T follicular helper cell (primary cell): ENCODE measurements around the gene LMBR1L.
"Not testable (repeated sequence)": the region's sequence is repeated elsewhere in the genome, so short reads cannot be mapped to it uniquely, and the experiment has no call there.

ENCODE experiments used
- DNase-seq: peaks from one replicate; pipeline ENCODE4 v3.0.0-alpha.2; 2020; ENCODE audit warnings: low read depth
- total RNA-seq, 2 experiments: gene quantifications; one replicate each; lab custom pipeline; 2026; lab: John Stamatoyannopoulos, UW

The LMBR1L gene, protein sequence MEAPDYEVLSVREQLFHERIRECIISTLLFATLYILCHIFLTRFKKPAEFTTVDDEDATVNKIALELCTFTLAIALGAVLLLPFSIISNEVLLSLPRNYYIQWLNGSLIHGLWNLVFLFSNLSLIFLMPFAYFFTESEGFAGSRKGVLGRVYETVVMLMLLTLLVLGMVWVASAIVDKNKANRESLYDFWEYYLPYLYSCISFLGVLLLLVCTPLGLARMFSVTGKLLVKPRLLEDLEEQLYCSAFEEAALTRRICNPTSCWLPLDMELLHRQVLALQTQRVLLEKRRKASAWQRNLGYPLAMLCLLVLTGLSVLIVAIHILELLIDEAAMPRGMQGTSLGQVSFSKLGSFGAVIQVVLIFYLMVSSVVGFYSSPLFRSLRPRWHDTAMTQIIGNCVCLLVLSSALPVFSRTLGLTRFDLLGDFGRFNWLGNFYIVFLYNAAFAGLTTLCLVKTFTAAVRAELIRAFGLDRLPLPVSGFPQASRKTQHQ
- 31.7 to 109 reads per million in 2 experiments for total RNA-seq

DNA sequence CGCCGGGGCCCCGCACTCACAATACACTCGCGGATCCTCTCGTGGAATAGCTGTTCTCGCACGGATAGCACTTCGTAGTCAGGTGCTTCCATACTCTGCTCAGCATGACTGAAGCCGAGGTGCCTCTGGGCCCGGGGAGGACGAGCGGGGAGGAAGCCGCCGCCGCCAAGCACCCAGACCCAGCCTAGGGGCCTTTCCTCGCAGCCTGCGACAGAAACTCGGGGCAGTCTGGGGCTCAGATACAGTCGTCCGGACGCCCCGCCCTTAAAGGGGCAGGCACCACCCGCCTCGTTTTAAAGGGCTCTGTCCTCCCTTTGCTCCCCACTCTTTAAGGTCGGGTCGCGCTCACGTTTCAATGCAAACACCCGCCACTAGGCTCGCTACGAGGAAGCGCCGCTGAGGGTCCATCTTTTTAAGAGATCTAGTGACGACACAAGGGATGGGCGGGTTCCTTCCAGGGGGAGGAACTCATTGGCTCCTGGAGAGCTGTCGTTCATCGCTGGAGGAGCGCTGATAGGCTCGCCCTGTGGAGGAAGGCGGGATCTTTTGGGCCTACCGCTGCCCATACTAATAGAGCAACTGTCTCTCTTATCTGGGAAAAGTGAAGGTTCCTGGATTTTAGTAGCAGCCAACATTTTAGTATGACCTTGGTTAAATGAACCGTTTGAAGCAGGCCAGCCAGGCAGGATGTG, at the start of gene LMBR1L:
LMBR1L (minus strand) TSS at position 384 of the 692 bp plus-strand sequence; CDS start at position 92, 292 bp downstream.
- DNase-seq, result peak; percentile 95

DNA sequence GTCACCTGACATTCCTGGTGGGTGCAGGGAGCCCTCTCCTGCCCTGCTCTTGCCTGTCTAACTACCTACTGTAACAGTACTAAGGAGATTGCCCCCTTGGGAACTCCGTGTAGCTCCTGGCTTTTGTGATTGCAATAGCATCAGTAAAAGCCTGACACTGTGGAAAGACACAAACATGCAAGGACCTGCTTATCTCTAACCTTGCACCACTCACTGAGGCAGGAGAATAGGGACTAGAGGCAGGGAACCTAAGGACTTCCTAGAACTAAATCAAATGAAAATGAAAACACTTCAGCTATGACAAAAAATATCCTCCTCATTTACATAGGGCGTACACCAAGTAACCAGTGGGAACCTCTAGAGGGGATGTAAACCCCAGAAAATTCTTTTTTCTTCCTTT, 49.8 kb upstream of the LMBR1L start:
- no peak for DNase-seq

DNA sequence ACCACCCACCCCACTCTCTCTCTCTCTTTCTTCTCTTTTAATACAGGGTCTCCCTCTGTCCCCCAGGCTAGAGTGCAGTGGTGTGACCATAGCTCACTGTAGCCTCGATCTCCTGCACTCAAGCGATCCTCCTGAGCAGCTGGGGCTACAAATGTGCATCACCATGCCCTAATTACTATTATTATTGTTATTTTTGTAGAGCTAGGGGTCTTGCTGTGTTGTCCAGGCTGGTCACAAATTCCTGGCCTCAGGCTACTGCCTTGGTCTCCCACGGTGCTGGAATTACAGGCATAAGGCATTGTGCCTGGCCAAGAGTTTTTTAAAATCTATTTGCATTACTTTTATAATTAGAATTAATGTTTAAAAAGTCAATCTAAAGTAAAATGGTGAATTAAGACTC, 43.6 kb upstream of the LMBR1L start:
- no peak for DNase-seq

DNA sequence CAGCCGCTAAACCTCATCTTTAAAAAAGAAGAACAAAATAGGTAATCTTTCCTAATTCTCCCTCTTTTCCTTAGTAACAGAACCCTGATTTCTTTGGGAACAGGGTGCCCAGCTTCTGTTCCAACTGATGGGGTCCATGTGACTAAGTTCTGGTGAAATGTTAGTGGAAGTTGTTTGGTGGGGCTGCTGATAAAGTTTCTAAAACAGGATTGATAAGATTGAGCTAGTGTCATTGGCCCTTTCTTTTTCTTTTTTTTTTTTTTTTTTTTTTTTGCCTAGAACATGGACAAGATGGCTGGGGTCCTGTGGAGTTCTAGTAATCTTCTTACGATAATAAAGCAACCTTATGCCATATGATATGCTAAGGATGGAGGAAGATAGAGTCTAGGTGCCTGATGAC, 36.7 kb upstream of the LMBR1L start:
- no peak for DNase-seq

DNA sequence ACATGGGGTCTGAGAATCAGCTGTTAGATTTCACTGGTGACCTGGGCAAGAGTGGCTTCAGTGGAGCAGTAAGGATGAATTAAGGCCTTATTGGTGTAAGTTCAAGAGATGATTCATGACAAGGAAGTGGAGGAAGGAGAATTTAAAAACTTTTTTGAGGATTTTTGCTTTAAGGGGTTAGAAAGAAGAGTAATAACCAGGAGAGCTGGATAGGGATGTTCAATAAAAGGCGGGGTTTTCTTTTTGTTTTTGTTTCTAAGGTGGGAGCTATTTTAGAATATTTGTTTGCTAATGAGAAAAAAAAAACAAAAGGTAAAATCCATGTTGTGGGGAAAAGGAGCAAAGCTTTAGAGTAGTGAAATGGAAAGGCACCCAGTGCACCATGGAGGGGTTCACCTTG, 35.8 kb upstream of the LMBR1L start:
- DNase-seq, result no peak

DNA sequence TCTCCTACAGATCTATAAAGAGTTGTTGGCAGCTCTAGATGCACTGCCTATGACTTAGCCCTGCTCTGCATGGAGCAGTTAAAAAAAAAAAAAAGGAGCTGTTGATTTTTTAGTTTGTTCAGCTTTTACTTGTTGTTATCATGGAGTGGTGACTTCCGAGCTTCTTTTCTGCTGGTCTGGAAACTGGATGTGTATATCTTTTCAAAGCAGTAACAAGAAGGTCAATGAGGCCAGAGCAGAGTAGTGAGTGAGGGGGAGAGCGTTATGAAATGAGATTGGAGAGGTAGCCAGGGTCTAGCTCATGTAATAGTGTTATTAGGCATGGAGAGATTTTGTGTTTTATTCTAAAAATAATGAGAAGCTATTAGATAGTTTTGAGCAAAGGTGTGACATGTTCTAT, 33.7 kb upstream of the LMBR1L start:
- no peak for DNase-seq

DNA sequence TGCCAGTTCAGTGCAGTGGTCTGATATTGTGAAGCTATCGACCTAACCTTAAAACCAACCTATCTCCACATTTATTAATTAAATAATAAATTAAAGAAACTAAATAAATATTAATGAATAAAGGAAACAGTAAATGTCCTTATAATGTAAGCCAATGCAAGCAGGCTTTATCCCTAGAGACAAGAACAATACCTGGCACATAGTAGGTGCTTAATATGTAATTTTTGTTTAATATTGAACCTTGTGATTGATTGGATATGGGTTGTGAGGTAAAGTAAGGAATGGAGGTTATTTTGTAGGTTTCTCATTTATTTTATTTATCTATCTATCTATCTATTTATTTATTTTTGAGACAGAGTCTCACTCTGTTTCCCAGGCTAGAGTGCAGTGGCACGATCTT, 28.4 kb upstream of the LMBR1L start:
- DNase-seq, result no peak

DNA sequence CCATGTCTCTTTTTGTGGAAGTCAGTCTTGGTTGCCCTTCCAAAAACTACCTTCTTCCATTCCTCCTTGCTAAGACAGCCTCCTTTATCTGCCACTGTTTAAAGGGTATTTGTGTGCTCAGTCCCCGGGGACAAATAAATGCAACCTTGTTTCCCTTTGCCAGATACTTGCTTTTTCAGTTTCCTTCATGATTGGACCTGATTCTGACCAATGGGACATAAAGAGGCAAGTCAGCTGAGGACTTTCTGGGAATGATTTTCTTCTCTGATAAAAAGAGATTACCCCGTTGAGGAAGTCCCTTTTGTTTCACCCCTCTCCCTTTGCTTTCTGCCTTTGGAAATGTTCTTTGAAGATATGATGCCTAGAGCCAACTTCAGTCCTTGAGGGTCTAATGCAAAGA, 27.9 kb upstream of the LMBR1L start:
- no peak for DNase-seq

DNA sequence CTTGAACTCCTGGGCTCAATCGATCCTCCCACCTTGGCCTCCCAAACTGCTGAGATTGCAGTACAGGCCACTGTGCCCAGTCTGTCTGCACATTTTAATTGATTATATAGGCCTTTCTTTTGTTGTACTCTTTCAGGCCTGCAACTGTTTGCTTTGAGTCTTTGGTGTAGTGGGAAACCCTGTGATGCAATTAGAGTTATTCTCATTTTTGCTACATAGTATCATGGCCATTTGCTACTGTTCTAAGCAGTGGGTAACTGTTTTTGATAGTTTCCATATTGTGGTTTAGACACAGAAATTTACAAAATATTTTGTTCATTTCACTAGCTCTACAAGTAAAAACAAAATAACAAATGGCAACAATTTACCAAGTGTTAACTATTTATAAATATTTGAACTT, 26.8 kb upstream of the LMBR1L start:
- no peak for DNase-seq

DNA sequence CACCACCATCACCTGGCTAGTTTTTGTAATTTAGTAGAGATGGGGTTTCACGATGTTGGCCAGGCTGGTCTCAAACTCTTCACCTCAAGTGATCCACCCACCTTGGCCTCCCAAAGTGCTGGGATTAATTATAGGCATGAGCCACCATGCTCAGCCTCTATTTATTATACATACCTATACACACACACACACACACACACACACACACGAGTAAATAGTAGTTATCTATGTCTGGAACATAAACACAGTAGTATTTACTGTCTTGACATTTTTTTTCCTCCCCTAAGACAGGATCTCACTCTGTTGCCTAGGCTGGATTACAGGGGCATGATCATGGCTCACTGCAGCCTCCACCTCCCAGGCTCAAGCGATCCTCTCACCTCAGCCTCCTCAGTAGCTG, 26.4 kb upstream of the LMBR1L start:
- not testable (repeated sequence) for DNase-seq

DNA sequence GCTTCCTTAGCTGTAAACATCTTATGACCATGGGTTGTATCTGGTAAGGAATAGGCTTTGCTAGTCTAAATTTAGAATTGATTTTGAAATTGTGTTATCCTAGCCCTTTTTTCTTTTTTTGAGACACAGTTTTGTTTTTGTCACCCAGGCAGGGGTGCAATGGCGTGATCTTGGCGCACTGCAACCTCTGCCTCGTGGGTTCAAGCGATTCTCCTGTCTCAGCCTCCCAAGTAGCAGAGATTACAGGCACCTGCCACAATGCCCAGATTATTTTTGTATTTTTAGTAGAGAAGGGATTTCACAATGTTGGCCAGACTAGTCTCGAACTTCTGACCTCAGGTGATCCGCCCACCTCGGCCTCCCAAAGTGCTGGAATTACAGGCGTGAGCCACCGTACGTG, 22.9 kb upstream of the LMBR1L start:
- no peak for DNase-seq

DNA sequence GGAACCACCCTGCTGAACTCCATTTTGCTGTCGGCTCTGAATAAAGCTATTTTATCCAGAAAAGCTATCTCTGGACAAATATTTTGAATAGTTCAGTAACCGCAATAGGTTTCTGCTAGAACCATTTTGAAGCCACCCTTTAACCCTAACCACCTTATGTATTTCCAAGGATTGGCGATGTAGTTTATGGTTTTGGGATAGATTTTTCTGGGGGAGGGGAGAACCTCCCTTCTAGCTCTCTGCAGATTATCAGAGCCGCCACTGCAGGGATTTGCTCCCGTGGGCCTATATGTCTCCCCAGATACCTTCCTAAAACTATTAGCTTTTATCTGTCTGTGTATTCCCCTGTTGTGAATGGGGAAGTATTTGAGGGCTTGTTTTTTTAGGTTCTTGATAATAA, 22.4 kb upstream of the LMBR1L start:
- DNase-seq, result no peak

DNA sequence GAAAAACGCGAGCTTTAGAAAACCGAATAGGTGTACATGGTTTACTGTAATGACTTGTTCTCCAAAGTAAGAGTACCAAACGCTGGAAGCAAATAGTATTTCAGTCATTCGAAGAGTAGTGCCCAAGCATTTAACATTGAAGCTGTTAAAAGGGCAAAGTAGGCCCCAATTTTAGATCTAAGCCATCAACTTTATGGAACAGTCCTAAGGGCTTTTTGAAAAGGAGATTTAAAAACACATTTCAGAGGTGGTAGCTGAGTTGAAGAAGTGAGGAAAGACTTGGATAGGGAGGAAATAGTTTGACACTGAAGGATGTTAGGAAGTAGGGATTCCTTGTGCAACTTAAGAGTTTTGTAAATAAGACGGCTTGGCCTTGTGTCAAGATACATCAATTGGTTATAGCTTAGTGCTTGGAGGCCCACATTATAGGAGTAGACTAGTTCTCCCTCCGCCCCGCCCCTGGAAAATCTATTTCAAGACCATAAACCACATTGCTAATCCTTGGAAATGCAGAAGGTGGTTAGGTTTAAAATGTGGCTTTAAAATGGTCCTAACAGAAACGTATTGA, 21.3 kb upstream of the LMBR1L start:
- no peak for DNase-seq

DNA sequence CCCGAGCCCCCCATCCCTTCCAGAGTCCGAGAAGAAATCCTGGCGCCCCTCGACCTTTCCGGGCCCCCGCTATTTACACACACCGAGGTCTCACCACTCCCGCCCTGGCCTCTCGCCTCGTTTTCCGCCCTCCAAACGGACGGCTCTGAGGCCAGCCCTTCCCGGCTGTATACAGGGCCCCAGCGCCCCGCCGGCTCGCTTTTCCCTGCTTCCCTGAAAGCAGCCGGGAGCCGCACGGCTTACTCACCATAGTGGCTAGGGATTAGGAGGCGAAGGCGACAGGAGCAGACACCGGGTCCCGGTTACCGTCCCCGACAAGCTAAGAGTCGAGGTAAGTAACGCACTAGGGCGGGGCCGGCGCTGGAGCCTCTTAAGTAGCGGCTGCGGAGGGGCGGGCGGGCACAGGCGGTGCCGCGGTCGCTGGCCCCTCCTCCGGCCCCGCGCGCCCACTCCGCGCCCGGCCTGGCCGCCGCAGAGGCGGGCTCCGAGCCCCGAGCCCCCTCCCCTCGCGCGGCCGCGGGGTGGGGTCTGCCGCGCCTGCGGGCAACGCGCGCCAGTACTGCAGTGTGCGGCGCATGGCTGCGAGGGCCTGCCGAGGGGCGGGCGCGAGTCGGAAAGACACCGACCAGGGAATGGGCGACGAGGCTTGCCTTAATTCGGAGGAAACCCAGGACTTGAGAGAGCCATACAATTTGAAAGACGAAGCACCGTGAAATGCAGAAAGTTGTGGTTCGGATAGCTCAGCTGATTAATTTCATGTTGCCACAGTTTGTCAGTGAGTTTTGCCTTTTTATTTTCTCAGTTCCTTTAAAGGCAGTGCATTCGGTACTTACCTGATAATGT, 20.6 kb upstream of the LMBR1L start, which contains the start of gene TUBA1B:
TUBA1B (minus strand) TSS at position 345 of the 843 bp plus-strand sequence; CDS start at position 250, 95 bp downstream.
- DNase-seq, result peak; percentile 83

DNA sequence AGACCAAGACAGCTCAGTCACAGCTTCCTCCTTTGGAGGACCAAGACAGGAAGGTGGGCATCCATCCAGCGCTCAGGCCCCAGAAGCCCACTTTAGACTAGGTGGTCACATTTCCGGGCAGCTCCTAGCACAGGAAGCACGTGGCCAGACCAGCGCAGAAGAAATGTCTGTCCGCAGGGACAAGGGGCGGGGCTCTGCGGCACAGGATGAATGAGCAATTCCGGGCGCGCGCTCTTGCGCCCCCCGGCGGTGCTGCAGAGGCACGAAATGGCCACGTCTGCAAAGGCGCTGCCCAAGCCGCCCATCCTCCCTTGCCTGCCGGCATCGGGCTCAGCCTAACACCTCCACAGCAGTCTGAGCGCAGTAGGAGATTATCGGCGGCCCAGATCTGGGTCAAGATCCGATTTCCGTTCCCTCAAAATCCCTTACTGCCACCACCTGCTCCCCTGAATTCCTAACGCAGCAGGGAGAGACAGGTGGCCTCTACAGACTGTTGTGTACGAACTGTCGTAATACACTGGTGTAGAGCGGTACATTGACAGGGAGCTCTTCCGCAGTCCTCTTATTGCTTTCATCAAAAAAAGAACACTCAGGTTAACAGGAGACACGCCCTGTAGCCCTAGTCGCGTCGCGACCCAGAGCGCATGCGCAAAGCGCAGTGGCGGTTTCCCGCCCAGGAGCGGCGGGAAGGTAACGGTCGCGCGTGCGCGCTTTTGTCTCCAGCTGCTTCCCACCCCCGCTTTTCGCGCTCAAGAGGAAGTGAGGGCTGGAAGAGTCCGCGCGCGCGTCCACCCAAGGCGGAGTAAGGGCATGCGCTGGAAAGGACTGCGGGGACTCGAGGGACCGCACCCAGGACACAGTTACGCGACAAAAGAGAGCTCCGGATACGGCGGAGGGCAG, 19.8 kb upstream of the LMBR1L start:
- DNase-seq, result peak; percentile 88

DNA sequence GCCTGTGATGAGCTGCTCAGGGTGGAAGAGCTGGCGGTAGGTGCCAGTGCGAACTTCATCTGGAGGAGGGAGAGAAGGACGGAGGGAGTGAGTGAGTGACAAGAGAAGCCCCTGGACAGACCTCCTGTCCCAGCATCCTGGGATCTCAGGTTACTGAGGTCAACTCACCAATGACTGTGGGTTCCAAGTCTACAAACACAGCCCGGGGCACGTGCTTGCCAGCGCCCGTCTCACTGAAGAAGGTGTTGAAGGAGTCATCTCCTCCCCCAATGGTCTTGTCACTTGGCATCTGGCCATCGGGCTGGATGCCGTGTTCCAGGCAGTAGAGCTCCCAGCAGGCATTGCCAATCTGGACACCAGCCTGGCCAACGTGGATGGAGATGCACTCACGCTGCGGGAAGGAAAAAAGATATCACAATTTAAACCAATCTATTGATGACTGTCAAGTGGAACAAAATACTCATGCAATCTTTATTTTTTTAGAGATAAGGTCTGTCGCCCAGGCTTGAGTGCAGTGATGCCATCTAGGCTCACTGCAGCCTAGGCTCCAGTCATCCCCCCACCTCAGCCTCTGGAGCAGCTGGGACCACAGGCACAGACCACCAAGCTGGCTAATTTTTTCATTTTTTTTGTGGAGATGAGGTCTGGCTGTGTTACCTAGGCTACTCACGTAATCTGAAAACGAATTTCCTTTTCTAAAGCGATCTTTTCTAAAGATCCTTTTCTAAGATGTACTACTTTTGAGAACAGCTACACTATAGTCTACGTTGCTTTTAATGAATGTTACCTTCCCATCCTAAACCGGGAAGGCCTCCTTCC, 18.9 kb upstream of the LMBR1L start:
- DNase-seq, result no peak

DNA sequence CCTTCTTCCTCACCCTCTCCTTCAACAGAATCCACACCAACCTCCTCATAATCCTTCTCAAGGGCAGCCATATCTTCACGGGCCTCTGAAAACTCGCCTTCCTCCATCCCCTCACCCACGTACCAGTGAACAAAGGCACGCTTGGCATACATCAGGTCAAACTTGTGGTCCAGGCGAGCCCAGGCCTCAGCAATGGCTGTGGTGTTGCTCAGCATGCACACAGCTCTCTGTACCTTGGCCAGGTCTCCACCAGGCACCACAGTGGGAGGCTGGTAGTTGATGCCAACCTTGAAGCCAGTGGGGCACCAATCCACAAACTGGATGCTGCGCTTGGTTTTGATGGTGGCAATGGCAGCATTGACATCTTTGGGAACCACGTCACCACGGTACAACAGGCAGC, 17.3 kb upstream of the LMBR1L start:
- not testable (repeated sequence) for DNase-seq

DNA sequence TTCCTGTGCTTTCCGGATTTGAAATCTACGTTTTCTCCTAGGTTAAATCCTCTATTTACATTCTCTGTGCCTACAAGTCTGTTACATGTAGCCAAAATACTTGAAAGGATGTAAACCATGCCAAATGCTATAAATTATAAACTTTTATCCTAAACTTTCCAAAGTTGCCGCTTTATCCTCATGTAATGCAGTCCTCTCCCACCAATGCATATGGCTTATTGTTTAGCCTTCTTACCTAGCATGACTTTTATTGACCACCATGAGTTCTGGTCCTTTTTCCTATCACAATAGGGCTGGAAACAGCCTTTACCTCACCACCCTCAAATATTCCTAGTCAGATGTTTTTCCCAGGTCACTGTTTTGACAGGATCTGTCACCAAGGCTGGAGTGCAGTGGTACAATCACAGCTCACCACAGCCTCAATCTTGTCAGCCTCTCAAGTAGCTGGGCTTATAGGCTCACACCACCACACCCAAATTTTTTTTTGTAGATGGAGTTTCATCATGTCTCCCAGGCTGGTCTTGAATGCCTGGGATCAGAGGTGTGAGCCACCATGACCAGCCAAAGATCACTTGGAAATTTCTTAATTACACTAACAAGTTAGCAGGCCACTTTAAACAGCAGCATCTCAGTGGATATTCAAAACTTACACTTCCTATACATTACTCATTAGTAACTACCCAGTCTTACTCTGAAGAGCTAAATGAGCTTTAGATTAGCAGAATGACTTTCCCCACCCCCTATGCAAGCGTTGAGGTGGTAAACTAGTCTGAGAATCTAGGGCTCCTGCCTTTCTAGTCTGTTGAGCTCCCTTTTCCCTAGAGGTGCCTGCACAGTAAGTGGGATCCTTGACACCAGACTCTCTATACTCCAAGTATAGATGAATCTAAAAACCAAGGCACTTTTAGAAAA, 16.5 kb upstream of the LMBR1L start:
- DNase-seq, result no peak
